Spleen (tissue), 11 donors: ENCODE measurements around the gene TUT1. TPM values are rescaled to one million over a fixed set of nuclear protein-coding genes. Genes with fewer than 3 reads are reported as not detected.
"Not testable (repeated sequence)": the region's sequence is repeated elsewhere in the genome, so short reads cannot be mapped to it uniquely, and the experiment has no call there.

Experiments used
- DNase-seq: peaks from one replicate; pipeline ENCODE4 v3.0.0-alpha.2; 2020
- H3K27ac ChIP-seq, 8 donors: fragments of 200-600 bp; sonication (generic) in 7 of 8; 1 replicate in 4 of 8; 2 replicates in 4 of 8; pipeline versions ENCODE4 v1.5.0 to v1.8.0; 2016 to 2021; ENCODE audit warnings: inconsistent platforms in 4 of 8, mild to moderate bottlenecking in 4 of 8, moderate library complexity in 1 of 8
- H3K27me3 ChIP-seq, 7 donors: fragments of 200-600 bp; sonication (generic) in 6 of 7; replicated peaks in 1 of 7; 1 replicate in 4 of 7; 2 replicates in 3 of 7; pipeline versions ENCODE4 v1.5.0 to v1.8.0; 2016 to 2021; ENCODE audit warnings: inconsistent platforms in 3 of 7, mild to moderate bottlenecking in 1 of 7
- H3K36me3 ChIP-seq, 6 donors: fragments of 200-600 bp; sonication (generic) in 5 of 6; 1 replicate in 4 of 6; 2 replicates in 2 of 6; pipeline versions ENCODE4 v1.5.0 to v1.8.0; 2016 to 2021; ENCODE audit warnings: inconsistent platforms in 2 of 6
- H3K4me1 ChIP-seq, 6 donors: fragments of 200-600 bp; sonication (generic) in 5 of 6; 1 replicate in 3 of 6; 2 replicates in 3 of 6; pipeline versions ENCODE4 v1.5.0 to v1.8.0; 2016 to 2021; ENCODE audit warnings: inconsistent platforms in 3 of 6
- H3K4me3 ChIP-seq, 8 donors: fragments of 200-600 bp; sonication (generic) in 7 of 8; 1 replicate in 4 of 8; 2 replicates in 4 of 8; pipeline versions ENCODE4 v1.5.0 to v1.8.0; 2016 to 2021; ENCODE audit warnings: inconsistent platforms in 4 of 8, mild to moderate bottlenecking in 4 of 8, moderate library complexity in 2 of 8
- H3K9me3 ChIP-seq, 8 donors: fragments of 200-600 bp; sonication (generic) in 7 of 8; 1 replicate in 4 of 8; 2 replicates in 4 of 8; pipeline versions ENCODE4 v1.5.0 to v1.8.0; 2016 to 2021; ENCODE audit warnings: inconsistent platforms in 4 of 8
- POLR2A ChIP-seq, 3 donors: fragments of 450-650 bp; IDR thresholded peaks; one replicate each; pipeline ENCODE4 v1.5.1; 2017; ENCODE audit warnings: antibody characterized with exemption in 3 of 3, mild to moderate bottlenecking in 1 of 3
- POLR2AphosphoS5 ChIP-seq, 3 donors: sonication (generic); formaldehyde crosslinking; IDR thresholded peaks; one replicate each; pipeline ENCODE4 v1.5.1; 2017; ENCODE audit warnings: antibody characterized with exemption in 3 of 3
- WGBS, 5 donors: extraction: QIAGEN DNeasy Blood & Tissue Kit in 3 of 5; methylation state at CpG; one replicate each; pipeline versions ENCODE4 v1.1.5 to v1.1.7; 2013 to 2018; 5-methylcytosine and 5-hydroxymethylcytosine counted together
- intact Hi-C: fragments of 100-400 bp; cut with DNase I; formaldehyde crosslinking; loops from one replicate; pipeline ENCODE4 v1.15.0; 2023; ENCODE audit warnings: low total_unique reads
- polyA plus RNA-seq, 3 donors: library from polyadenylated mRNA; stranded (reverse); fragments of 200-250 nt; gene quantifications; one replicate each; pipeline ENCODE4 v1.2.1, GENCODE V29; 2013
- total RNA-seq, 7 donors: library from RNA; depleted of rRNA in 3 of 7; stranded (reverse); fragments of >200 nt in 3 of 7; fragmentation: NEBNext Ultra II Directional in 4 of 7; extraction: Animal tissue kit (Norgen Biotek cat#: 25700) in 4 of 7; gene quantifications; one replicate each; pipeline versions ENCODE4 v1.1.0 to v1.2.1, GENCODE V29; 2016 to 2021
- TF ChIP-seq, protein P1 (sequence below), 11 experiments: fragments of 200-600 bp in 7 of 11; fragments of 450-650 bp in 4 of 11; sonication (generic) in 4 of 11; IDR thresholded peaks in 8 of 11; conservative IDR thresholded peaks in 3 of 11; 1 replicate in 7 of 11; 2 replicates in 4 of 11; pipeline versions ENCODE4 v1.4.0 to v1.8.0; 2016 to 2021; ENCODE audit warnings: antibody characterized with exemption in 11 of 11, inconsistent platforms in 4 of 11, mild to moderate bottlenecking in 1 of 11
- donor health status: healthy with polysubstance abuse.
- donor health status: DM: no; HTN: no; CAD: no; lungs with moderate emphysema.
- donor health status: DM: no; HTN: no; CAD: no.
- donor health status: Bipolar disorder and iron deficiency.
- donor health status: healthy.
- donor health status: DM: no; HTN: no; CAD: no.
- donor health status: DM: yes; HTN: yes; CAD: no.

Gene TUT1
- total and polyA plus RNA-seq, 10 donors = 14.4 to 30.9 (median 18.5) TPM

- Histone ChIP-seq H3K4me3 (no peak overlapping the region), H3K27ac (peak overlapping the region in 6 of 8 donors; percentile 24 to 95 (median 32)), H3K9me3 (no peaks in the 10 kb centered on the region), H3K4me1 (peaks cover 31 to 81% (median 45%) of the 10 kb centered on the region in 6 donors), H3K36me3 (peaks cover 0 to 85% (median 69%) of the 10 kb centered on the region in 6 donors), H3K27me3 (no peaks in the 10 kb centered on the region)
- peak; percentile 83 for DNase-seq
- intact Hi-C loops = loop anchor here (5.0 kb wide), 1 partner anchor 138 kb away; no protein-coding TSS in a partner anchor
- TF ChIP-seq POLR2A (IDR thresholded peaks at IDR 0.05) (no peak), POLR2AphosphoS5 (IDR thresholded peaks at IDR 0.05) (peak in 1 of 3 donors; percentile 42)
- TF ChIP-seq, protein P1, sequence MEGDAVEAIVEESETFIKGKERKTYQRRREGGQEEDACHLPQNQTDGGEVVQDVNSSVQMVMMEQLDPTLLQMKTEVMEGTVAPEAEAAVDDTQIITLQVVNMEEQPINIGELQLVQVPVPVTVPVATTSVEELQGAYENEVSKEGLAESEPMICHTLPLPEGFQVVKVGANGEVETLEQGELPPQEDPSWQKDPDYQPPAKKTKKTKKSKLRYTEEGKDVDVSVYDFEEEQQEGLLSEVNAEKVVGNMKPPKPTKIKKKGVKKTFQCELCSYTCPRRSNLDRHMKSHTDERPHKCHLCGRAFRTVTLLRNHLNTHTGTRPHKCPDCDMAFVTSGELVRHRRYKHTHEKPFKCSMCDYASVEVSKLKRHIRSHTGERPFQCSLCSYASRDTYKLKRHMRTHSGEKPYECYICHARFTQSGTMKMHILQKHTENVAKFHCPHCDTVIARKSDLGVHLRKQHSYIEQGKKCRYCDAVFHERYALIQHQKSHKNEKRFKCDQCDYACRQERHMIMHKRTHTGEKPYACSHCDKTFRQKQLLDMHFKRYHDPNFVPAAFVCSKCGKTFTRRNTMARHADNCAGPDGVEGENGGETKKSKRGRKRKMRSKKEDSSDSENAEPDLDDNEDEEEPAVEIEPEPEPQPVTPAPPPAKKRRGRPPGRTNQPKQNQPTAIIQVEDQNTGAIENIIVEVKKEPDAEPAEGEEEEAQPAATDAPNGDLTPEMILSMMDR (IDR thresholded peaks at IDR 0.05 in 8 of 11, conservative IDR thresholded peaks at IDR 0.05 in 3 of 11) = peak in 10 of 11 experiments; percentile 40 to 83 (median 69)
- WGBS, 5 donors = 56 to 86% (median 72%) methylated on average over 2 of the region's 2 CpGs
Observed at GRCh38 chr11:62560566-62561103, 30.7 kb downstream of the TUT1 start.

DNA sequence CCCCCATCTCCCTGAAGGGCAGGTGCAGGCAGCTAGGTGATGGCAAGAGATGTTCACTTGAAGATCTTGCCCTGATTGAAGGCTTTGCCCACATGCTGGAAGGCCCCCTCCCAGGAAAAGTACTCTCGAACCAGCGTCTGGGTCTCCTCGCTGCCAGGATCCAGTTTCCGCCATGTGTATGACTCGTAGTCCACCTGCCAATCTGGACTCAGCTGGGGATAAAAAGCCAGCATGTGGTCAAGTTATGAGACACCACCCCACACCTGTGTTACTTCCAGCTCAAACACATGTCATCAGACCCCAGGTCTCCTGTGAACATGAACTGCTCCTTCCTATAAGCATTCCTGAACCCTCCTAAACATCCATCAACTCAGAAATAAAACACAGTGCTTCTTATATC is 31.7 kb downstream of the TUT1 start:
- peak overlapping the region in 5 of 8 donors; percentile 20 to 95 (median 84) for H3K27ac ChIP-seq
- not testable (repeated sequence) for H3K4me3 ChIP-seq, H3K27me3 ChIP-seq, H3K9me3 ChIP-seq
- H3K36me3 ChIP-seq = peaks cover 0 to 75% (median 59%) of the 10 kb centered on the region in 6 donors
- intact Hi-C loops = loop anchor here (5.0 kb wide), 1 partner anchor 137 kb away; no protein-coding TSS in a partner anchor
- H3K4me1 ChIP-seq = peaks cover 41 to 84% (median 52%) of the 10 kb centered on the region in 6 donors
- WGBS, 5 donors = 77 to 91% (median 86%) methylated on average over 5 of the region's 5 CpGs
- DNase-seq = peak; percentile 59

DNA sequence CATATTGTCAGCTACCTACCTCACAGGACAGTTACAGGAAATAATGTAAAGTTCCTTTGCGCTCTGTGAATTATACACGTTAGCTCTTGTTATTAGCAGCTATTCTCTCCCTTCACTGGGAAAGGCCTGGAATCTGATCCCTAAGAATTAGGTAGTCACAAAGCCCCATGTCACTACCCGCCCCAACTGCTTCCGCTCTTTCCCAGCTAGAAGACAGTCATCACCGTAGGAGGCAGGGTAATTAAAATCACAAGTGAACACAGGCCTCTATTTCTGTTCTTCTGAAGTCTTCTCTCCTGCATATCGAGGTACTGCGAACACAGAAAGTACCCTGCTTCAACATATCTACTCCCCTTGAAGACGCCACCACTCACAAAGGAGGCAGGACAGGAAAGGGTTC is 32.1 kb downstream of the TUT1 start:
- TF ChIP-seq, protein P1 (IDR thresholded peaks at IDR 0.05 in 8 of 11, conservative IDR thresholded peaks at IDR 0.05 in 3 of 11) = no peak
- TF ChIP-seq POLR2AphosphoS5 (IDR thresholded peaks at IDR 0.05) (no peak), POLR2A (IDR thresholded peaks at IDR 0.05) (no peak)
- Histone ChIP-seq H3K9me3 (no peaks in the 10 kb centered on the region), H3K36me3 (peaks cover 0 to 71% (median 56%) of the 10 kb centered on the region in 6 donors), H3K27me3 (no peaks in the 10 kb centered on the region), H3K27ac (peak overlapping the region in 5 of 8 donors; percentile 20 to 95 (median 84)), H3K4me3 (no peak overlapping the region), H3K4me1 (peaks cover 45 to 88% (median 57%) of the 10 kb centered on the region in 6 donors)
- peak; percentile 2 for DNase-seq
- 79 to 84% (median 81%) methylated on average over 8 of the region's 8 CpGs for WGBS, 5 donors
- intact Hi-C loops = no loop called here

DNA sequence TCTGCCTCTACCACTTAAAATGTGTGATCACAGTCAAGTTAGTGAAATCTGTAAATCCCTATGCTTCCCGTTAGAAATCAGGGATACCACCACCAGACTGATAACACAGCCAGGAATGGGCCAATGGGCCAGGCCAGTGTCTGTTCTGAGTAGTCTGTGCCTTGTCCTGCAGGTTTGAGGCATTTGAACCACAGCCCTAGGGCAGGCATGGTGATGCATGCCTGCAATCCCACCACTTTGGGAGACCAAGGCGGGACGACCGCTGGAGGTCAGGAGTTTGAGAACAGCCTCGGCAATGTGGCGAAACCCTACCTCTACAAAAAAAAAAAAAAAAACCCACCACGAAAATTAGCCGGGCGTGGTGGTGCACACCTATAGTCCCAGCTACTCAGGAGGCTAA is 32.7 kb downstream of the TUT1 start:
- Histone ChIP-seq H3K4me1 (peaks cover 51 to 90% (median 62%) of the 10 kb centered on the region in 6 donors), H3K36me3 (peaks cover 0 to 65% (median 51%) of the 10 kb centered on the region in 6 donors), H3K27ac (peak overlapping the region in 7 of 8 donors; percentile 29 to 95 (median 88)), H3K27me3 (no peaks in the 10 kb centered on the region), H3K4me3 (no peak overlapping the region), H3K9me3 (no peaks in the 10 kb centered on the region)
- WGBS, 5 donors = 83 to 94% (median 89%) methylated on average over 8 to 9 of the region's 9 CpGs
- TF ChIP-seq, protein P1 (IDR thresholded peaks at IDR 0.05 in 8 of 11, conservative IDR thresholded peaks at IDR 0.05 in 3 of 11) = no peak
- no peak for TF ChIP-seq POLR2A (IDR thresholded peaks at IDR 0.05)
- no peak for TF ChIP-seq POLR2AphosphoS5 (IDR thresholded peaks at IDR 0.05)
- peak; percentile 71 for DNase-seq
- intact Hi-C loops = no loop called here
